GM18907 (cell line): ENCODE measurements around the gene MEF2A.

Experiments
- ATAC-seq: cut with Tn5 transposase; IDR thresholded peaks from one replicate; pipeline ENCODE4 v1.9.1; 2021; ENCODE audit warnings: mild to moderate bottlenecking, moderate library complexity; ENCODE audit not compliant: unreplicated experiment

Gene MEF2A

DNA sequence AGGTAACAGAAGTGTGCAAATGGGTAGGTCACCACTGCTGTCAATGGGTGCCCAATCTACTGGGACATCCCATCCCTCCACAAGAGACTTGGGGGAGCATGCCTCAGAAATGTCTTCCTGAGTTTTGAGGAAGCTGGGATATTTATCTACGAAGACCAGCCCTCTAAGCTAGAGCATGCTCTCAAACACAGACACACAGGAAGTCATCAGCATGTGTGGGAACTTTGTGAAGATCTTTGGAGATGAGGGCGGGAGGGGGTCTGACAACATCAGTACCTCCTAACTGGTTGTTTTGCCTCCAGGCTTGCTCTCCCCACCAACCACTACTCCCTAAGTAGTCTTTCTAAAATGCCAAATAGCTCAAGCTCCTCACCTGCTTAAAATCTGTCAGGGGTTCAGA is 3.5 kb upstream of the MEF2A start:
- no peak for ATAC-seq

DNA sequence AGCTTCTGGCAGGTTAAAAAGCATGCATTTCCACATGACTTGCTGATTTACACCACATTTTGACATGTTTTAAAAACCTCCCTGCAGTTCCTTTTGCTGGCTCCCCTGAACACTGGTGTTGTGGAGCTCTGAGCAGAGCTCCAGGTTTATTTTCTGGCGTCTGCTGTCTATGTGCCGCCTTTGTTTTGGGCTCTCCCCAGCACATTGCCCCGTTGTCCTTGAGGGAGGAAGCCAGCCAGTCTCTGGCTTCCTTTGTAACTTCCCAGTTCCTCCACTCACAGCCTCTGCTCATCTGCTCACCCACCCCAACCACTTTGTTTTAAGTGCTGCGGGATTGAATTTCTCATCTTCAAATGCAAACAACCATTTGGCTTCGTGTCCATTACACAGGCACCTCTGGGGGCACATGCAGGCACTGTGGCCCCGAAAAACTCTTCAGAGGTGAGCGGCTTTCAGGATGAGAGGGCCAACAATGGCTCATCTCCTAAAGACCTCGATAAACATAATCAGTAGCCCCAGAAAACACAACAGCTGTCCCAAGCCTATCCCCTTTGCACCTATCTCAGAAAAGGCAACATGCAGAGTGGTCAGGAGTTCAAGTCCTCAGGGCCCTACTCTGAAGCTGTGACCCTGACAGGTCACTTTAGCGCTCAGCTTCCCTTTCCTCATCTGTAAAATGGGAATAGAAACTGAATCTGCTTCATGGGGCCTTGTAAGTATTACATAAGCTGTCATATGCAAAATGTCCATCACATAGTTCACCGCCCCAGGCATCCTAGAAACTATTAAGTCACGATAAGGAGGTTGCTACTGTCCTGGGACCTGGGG is 1.3 kb upstream of the MEF2A start:
- peak; percentile 26 for ATAC-seq

DNA sequence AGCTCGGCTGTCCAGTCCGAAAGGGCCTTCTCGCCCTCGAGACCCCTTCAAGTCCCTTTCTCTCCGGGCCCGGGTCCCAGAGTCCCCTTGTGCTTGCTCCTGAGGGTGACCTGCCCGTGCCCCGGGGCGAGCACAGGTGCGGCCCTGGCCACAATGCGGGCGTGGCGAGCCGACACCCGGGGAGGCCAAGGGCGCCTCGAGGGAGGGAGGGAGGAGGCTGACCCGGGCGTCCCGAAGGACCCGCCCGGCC is 810 bp upstream of the MEF2A start:
- ATAC-seq = no peak

DNA sequence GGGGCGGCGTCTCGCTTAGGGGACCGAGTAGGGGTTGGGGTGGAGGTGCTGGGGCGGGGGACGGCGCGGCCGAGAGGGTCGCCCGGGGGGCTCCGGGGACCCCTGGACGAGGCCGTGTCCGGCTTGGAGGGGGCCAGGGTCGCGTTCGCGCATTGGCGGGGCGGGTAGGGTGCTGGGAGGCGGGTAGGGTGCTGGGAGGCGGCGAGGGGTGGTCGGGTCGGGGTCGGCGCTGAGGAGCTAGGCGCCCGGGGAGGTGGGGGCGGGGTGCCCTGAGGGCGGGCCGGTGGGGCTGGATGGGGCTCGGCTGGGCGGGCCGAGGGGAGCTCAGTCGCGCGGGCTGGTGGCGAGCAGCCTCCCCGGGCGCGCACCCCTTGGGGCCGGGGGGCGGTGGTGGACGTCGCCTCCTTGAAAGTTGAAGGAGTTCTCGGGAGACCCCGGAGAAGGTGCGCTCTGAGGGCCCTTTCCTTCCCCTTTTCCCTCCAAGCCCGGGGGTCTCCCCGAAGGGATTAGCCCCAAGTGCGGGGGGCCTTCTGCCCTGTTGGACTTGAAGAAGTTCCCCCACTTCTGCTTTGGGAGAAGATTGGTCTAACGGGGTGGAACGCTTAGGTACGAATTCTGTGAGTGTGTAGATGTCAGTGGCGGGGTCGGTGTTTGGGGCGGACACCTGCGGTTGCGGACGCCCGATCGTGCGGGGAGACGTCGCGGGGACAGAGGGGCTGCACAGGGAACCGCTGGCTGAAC is 543 bp downstream of the MEF2A start:
- no peak for ATAC-seq

DNA sequence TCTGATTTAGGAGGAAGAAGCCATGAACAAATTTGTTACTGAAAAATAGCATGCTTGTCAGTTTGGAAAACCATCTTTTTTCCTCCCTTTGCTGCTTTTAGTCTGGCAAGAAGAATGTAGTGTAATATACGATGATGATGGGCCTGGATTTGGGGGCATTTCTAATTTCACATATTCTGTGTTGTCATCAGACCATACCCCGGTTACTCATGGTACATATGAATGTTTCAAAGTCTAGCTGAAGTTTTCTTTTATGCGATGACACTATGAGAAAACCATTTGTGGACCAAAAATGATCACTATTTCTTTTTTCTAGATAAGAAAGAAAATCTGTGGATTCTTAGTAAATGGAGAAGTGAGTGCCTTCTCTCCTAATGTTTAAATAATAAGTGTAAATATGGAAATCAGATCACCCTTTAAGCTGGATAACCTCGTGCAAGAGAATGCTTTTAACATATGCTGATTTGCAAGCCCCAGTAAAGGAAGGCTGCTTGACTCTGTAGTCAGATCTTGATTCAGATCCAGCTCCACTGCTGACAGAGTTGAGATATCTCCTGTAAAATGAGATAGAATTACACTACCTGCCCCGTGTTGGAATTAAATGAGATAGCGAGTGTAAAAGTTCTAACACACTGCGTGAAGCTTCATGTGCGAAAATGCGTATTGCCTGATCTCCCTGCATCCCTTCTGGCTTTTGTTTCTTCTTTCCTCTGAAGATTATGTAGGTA is 3.0 kb downstream of the MEF2A start:
- no peak for ATAC-seq

DNA sequence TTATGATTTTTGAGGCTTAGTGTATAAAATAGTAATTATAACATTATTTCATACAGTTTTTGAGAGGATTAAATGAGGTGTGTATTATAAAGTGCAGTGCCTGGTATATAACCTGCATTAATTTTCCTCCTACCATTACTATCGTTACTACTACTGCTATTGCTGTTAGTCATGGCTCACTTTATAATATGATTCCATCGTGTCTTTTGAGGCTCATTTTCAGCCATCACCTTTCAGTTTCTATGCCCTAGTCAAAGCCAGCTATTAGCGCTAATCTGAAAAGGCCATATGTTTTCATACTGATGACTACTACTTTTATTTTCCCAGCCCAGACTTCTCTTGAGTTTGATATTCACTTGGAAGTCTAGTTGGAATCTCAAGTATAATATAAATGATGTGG is 5.5 kb downstream of the MEF2A start:
- no peak for ATAC-seq

DNA sequence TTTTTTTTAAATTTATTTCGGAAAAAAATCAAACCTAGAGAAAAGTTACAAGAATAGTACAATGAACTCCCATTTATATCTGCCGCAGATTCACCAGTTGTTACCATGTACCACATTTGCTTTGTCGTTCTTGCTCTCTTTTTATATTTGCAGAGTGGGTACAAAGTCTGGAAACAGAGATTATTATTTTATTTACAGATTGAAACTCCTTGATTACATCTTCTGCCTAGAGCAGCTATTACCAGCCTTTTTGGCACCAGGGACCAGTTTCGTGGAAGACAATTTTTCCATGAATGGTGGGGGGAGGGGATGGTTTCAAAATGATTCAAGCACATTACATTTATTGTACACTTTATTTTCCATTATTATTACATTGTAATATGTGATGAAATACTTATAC is 8.3 kb downstream of the MEF2A start:
- ATAC-seq = no peak

DNA sequence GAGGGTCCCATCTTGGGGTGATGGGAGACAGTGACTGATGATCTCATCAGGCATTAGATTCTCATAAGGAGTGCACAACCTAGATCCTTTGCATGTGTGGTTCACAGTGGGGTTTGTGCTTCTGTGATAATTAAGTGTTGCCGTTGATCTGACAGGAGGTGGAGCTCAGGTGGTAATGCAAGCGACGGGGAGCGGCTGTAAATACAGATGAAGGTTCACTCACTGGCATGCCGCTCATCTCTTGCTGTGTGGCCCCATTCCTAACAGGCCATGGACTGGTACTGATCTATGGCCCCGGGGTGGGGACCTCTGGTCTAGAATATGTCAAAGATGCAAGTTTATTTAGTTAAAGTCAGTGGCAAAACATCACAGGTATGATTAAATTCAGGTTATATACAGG is 8.7 kb downstream of the MEF2A start:
- ATAC-seq = no peak

DNA sequence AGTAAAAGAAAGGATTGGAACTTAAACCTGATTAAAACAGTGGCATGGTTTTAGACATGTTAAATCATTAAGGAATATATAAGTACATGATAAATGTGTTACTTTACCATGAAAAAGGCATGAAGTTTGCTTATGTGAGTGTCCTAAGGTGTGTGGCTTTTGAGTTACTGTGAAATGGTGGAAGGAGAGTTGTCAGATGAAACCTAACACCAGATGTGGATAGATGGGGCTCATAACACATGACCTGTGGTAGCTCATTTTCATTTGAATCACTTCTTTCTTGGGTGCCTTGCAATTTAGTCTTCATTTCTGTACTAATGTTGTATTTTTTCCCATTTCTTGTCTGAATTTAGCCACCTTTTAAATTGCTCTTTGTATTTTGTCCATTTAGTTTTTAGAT is 13.0 kb downstream of the MEF2A start:
- no peak for ATAC-seq

DNA sequence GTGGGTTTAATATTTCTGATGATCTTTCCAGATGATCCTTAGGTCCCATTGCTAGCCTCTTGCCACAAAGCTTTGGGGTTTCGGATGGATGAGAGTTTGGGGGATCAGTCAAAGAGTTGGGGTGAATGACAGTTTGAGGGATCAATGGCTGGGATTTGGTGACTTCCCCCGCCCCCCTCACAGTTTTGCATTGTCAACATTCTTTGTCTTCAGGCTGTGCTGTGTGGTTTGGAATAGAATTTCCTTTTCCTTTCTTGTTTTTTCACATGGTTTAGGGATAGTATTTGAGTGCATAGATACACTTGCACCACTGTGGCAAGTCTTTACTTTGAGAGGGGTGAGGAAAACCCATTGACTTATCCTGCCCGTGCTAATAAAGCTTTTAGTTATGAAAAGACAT is 14.3 kb downstream of the MEF2A start:
- no peak for ATAC-seq

DNA sequence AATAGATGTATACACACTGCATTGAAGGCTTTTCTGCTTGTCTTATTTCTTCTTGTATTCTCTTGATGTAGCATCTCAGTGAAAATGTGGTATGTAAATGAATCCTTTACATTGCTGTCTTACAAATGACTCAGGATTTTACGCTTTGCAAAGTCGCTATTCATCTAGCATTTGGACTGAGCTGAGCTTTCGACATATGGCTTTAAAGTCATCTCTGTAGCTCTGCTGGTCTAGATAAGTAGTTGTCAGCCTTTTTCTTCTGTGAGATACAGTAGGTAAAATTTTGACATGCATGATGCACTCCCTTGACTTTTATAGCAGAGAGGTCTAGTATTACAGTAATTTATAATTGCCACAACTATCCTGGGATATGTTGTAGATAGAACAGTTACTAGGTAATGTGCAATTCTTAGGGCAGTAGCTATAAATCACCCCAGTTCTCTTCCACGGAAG is 16.8 kb downstream of the MEF2A start:
- no peak for ATAC-seq

DNA sequence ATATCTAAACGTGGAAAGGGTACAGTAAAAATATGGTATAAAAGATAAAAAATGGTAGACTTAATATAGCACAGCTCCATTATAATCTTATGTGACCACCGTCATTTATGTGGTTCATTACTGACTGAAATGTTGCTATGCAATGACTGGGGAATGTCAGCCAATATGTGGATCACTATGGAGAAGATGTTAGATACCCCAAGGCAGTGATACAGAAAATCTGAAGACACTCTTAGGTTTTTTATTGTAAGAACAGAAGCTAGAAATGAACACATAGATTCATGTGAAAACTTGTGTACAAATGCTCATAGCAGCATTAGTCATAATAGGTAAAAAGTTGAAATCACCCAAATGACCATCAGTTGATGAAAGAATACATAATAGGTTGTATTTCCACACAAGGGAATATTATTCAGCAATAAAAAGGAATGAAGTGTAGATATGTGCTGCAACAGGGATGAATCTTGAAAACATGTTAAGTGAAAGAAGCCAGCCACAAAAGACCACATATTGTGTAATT is 18.4 kb downstream of the MEF2A start:
- no peak for ATAC-seq

DNA sequence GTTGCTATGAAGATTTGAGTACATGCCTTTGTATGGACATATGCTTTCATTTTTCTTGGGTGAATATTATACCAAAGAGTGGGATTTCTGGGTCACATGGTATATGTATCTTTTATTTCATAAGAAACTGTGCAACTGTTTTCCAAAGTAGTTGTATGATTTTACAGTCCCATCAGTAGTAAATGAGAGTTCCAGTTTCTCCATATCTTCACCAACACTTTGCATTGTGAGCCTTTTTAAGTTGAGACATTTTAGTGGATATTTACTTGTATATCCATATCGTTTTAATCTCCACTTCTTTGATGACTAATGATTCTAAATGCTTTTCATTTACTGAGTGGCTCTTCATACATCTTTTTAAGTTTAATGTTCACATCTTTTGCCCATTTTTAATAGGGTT is 20.3 kb downstream of the MEF2A start:
- no peak for ATAC-seq

DNA sequence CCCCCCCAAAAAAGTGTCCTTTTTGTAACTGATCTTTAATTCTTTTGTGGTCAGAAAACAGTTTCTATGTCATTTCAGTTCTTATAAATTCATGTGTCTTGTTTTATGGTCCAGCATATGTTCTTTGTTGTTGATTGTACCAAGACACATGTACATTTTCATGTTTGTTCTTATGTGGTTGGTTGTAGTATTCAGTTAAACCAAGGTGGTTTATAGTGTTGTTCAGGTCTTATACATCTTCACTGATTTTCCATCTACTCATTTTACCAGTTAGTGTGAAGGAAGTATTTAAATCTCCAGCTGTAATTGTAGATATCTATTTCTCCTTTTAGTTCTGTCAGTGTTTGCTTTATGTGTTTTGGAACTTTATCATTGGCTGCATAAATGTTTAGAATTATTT is 24.0 kb downstream of the MEF2A start:
- no peak for ATAC-seq

DNA sequence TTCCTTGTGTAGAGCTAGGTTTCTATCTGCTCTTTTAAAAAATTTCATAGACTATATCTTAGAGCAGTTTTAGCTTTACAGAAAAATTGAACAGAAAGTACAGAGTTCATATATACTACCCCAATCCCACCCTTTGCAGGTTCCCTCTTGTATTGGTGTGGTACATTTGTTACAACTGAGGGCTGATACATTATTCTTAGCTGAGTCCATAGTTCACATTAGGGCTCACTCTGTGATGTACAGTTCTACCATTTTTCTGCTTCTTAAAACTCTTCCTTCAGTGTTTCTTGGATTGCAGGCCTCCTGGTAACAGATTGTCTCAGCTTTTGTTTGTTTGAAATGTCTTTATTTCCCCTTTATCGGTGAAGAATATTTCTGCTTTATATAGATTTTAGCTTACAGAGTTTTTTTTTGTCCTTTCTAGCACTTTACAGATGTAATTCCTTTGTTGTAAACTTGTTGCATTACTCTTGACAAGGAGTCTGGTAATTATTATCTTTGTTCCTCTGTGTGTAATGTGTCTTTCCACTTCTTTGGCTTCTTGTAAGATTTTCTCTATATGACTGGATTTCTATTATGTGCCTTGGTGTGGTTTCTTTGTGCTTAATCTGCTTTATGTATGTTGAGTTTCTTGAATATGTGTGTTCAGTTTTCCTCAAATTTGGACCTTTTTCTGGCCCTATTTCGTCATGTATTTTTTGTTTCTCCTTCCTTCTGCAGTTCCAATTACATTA is 25.3 kb downstream of the MEF2A start:
- peak; percentile 77 for ATAC-seq

DNA sequence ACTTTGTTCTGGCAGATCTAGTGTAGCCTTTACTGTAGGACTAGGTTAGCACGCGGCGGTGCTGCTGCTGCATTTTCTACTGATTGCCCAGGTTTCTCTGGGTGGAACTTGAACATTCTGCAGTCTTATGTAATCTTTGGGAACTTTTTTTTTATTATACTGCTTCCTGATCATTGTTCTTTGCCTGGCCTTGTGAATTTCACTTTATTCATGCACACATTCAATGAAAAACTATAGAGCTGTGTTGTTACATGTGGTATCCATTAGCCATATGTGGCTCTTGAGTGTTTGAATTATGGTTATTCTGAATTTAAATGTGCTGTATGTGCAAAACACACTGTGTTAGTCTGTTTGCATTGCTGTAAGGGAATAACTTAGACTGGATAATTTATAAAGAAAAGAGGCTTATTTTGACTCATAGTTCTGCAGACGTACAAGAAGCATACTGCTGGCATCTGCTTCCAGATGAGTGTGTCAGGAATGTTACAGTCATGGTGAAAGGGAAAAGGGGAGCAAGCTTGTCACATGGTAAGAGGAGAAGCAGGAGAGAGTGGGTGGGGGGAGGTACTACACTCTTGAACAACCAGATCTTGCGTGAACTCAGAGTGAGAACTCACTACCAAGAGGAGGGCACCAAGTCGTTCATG is 26.5 kb downstream of the MEF2A start:
- ATAC-seq = no peak

DNA sequence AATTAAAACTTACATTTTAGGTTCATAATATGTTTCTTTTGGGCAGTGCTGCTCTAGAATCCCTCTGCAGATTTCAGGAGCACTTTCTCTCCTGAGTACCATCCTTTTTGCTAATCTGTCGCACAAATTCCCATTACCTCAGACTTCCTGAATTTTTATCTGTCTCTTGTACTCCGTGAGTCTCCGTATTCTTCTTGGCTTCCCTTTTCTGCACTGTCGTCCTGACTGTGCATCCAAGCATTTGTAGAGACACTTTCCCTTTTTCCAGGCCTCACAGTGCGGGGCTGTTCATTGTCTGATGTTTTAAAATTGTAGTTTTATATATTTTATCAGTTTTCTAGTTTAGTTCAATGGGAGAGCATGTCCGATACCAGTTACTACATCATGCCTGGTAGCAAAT is 27.3 kb downstream of the MEF2A start:
- no peak for ATAC-seq

DNA sequence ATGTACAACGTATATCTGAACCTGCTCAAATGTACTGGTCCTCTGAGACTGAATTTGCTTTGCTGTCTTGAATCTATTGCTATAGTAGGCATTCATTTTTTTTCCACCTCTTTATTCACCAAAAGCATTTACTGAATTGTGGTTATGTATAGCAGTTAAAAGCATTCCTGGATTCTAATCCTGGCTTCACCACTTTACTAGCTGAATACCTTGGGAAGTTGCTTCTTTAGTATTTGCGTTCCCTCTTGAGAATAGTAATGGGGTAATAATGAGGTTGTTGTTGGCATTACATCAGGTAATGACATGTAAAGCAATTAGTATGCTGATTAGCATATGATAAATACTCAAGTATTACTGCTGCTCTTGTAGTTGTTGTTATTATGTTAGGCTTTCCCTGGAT is 29.1 kb downstream of the MEF2A start:
- no peak for ATAC-seq

DNA sequence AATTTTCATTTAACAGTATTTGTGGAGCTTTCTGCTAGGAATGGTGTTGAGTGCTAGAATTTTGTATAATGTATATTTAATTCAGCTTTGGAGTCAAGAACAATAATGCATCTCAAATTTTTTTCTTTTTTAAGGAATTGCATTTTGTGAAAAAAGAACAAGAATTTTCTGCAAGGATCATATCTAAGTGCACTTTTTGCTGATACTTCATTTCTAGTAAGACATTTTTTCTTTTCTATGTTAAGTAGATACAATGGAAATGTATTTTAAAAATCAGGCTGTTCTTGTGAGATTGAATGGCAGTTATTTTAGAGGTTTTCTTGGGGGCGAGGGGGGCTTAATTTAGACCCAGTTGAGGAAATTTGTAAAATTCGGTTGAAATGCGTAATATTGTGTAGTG is 32.5 kb downstream of the MEF2A start:
- no peak for ATAC-seq

DNA sequence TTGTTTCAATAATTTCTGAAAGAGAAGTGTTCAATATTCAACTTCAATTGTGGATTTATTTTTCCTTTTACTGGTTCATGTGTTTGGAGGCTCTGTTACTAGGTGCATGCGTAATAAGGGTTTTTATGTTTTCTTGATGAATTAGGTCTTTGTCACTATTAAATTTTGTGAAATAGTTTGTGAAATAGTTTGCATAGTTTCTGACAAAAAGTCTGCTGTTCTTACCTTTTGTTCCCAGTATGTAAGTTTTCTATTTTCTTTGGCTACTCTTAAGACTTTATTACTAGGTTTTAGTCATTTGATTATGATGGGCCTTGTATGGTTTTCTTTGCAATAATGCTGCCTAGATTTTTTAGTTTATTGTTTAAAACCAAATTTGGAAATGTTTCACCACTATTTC is 38.0 kb downstream of the MEF2A start:
- no peak for ATAC-seq

DNA sequence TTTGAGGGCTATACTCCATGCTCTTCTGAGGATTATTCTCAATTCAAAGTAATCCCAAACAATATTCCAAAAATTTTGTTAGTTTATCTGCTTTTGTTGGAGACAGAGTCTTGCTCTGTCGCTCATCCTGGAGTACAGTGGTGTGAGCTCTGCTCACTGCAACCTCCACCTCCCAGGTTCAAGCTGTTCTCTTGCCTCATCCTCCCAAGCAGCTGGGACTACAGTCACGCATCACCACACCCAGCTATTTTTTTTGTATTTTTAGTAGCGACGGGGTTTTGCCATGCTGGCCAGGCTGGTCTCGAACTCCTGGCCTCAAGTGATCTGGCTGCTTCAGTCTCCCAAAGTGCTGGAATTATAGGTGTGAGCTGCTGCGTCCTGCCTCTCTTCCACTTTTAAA is 39.1 kb downstream of the MEF2A start:
- no peak for ATAC-seq
